Kidney (tissue), 22 donors: Measurements from ENCODE around the gene PRRC2B. TPM values are rescaled to one million over a fixed set of nuclear protein-coding genes. Genes with fewer than 3 reads are reported as not detected.
"Not testable (repeated sequence)": the region's sequence is repeated elsewhere in the genome, so short reads cannot be mapped to it uniquely, and the experiment has no call there.

Experiments used
- DNase-seq, 5 donors: peaks; one replicate each; pipeline ENCODE4 v3.0.0-alpha.2; 2013 to 2020
- FAIRE-seq: peaks from 2 replicates; lab custom pipeline; 2012; peaks lifted over from hg19 to GRCh38; lab: Jason Lieb, UNC
- H3K27ac ChIP-seq, 2 donors: one replicate each; pipeline ENCODE4 v1.7.0; 2013; ENCODE audit warnings: low read depth in 2 of 2, low read length in 2 of 2, inconsistent platforms in 1 of 2
- H3K27me3 ChIP-seq: one replicate; pipeline ENCODE4 v1.7.1; 2013; ENCODE audit warnings: low read length, inconsistent platforms; ENCODE audit not compliant: control insufficient read depth, insufficient read depth
- H3K36me3 ChIP-seq, 3 donors: one replicate each; pipeline versions ENCODE4 v1.7.0 to v1.7.1; 2013; ENCODE audit warnings: low read length in 3 of 3, control low read depth in 1 of 3, inconsistent platforms in 1 of 3; ENCODE audit not compliant: insufficient read depth in 3 of 3, control insufficient read depth in 2 of 3
- H3K4me1 ChIP-seq, 3 donors: one replicate each; pipeline versions ENCODE4 v1.7.0 to v1.7.1; 2013; ENCODE audit warnings: low read length in 3 of 3, inconsistent platforms in 1 of 3, low read depth in 1 of 3; ENCODE audit not compliant: control insufficient read depth in 2 of 3, insufficient read depth in 2 of 3
- H3K4me3 ChIP-seq, 3 donors: one replicate each; pipeline versions ENCODE4 v1.7.0 to v1.8.1; 2013; ENCODE audit warnings: low read length in 3 of 3, control low read depth in 1 of 3, inconsistent platforms in 1 of 3
- H3K9ac ChIP-seq, 3 donors: one replicate each; pipeline versions ENCODE4 v1.7.0 to v1.7.1; 2013; ENCODE audit warnings: low read length in 3 of 3, control low read depth in 1 of 3, inconsistent platforms in 1 of 3
- H3K9me3 ChIP-seq, 3 donors: one replicate each; pipeline versions ENCODE4 v1.7.0 to v1.7.1; 2013; ENCODE audit warnings: low read length in 3 of 3, control low read depth in 1 of 3, inconsistent platforms in 1 of 3; ENCODE audit not compliant: control insufficient read depth in 2 of 3, insufficient read depth in 1 of 3
- intact Hi-C: fragments of 100-400 bp; cut with DNase I; formaldehyde crosslinking; loops from one replicate; pipeline ENCODE4 v1.11.1; 2022
- long read RNA-seq, 10 donors: library from polyadenylated mRNA in 1 of 10; unstranded in 1 of 10; transcript quantifications; one replicate each; pipeline ENCODE4 v2.0.0 and lab custom pipeline, GENCODE V29; 2021 to 2026
- polyA plus RNA-seq: library from polyadenylated mRNA; stranded (reverse); fragments of 350-450 nt; fragmentation: Illumina TruSeq; extraction: RNeasy Lipid Tissue Mini Kit (QIAGEN cat#74804); gene quantifications from one replicate; pipeline ENCODE4 v1.2.3, GENCODE V29; 2014; ENCODE audit warnings: low read depth, low replicate concordance; ENCODE audit not compliant: insufficient read depth
- total RNA-seq: library from RNA; stranded (reverse); fragmentation: NEBNext Ultra II Directional; extraction: Animal tissue kit (Norgen Biotek cat#: 25700); gene quantifications from one replicate; pipeline ENCODE4 v1.2.1, GENCODE V29; 2021
- TF ChIP-seq, protein P1 (sequence below): IDR thresholded peaks from 3 replicates; pipeline ENCODE4 v1.5.1; 2012; ENCODE audit warnings: mild to moderate bottlenecking, moderate library complexity, borderline replicate concordance; ENCODE audit not compliant: insufficient read depth; ENCODE audit errors: extremely low read depth
- donor health status: control.
- donor health status: control.
- donor health status: control.
- donor health status: control.
- donor health status: control.
- donor health status: DM: yes; HTN: yes; CAD: no.
- donor health status: Normal renal cell carcinoma (clear cell type).

The PRRC2B gene
- total RNA-seq (227 TPM), polyA plus RNA-seq (37.4 TPM)
- long read RNA-seq, donor 1, full-length matches to known transcripts, result 5 of 18 reads
- long read RNA-seq, donor 1, partial matches to known transcripts, result 13 of 18 reads
- long read RNA-seq, donor 1, other reads (novel, unspliced or antisense), result 0 of 18 reads
- long read RNA-seq, donor 2, full-length matches to known transcripts, result 1 of 17 reads
- long read RNA-seq, donor 2, partial matches to known transcripts, result 16 of 17 reads
- long read RNA-seq, donor 2, other reads (novel, unspliced or antisense), result 0 of 17 reads
- long read RNA-seq, donor 3, full-length matches to known transcripts, result 4 of 18 reads
- long read RNA-seq, donor 3, partial matches to known transcripts, result 14 of 18 reads
- long read RNA-seq, donor 3, other reads (novel, unspliced or antisense), result 0 of 18 reads
- long read RNA-seq, donor 4, full-length matches to known transcripts, result 3 of 67 reads
- long read RNA-seq, donor 4, partial matches to known transcripts, result 64 of 67 reads
- long read RNA-seq, donor 4, other reads (novel, unspliced or antisense), result 0 of 67 reads
- long read RNA-seq, donor 5, partial matches to known transcripts, result 0 of 2 reads
- long read RNA-seq, donor 5, other reads (novel, unspliced or antisense), result 0 of 2 reads
- long read RNA-seq, donor 6, full-length matches to known transcripts, result 4 of 9 reads
- long read RNA-seq, donor 6, partial matches to known transcripts, result 5 of 9 reads
- long read RNA-seq, donor 6, other reads (novel, unspliced or antisense), result 0 of 9 reads
- long read RNA-seq, donor 7, full-length matches to known transcripts, result 4 of 75 reads
- long read RNA-seq, donor 7, partial matches to known transcripts, result 52 of 75 reads
- long read RNA-seq, donor 7, other reads (novel, unspliced or antisense), result 19 of 75 reads
- long read RNA-seq, donor 8, full-length matches to known transcripts, result 5 of 12 reads
- long read RNA-seq, donor 8, partial matches to known transcripts, result 7 of 12 reads
- long read RNA-seq, donor 8, other reads (novel, unspliced or antisense), result 0 of 12 reads
- long read RNA-seq, donor 9, full-length matches to known transcripts, result 5 of 10 reads
- long read RNA-seq, donor 9, partial matches to known transcripts, result 5 of 10 reads
- long read RNA-seq, donor 9, other reads (novel, unspliced or antisense), result 0 of 10 reads
- long read RNA-seq, donor 10, full-length matches to known transcripts, result 7 of 47 reads
- long read RNA-seq, donor 10, partial matches to known transcripts, result 40 of 47 reads
- long read RNA-seq, donor 10, other reads (novel, unspliced or antisense), result 0 of 47 reads

DNA sequence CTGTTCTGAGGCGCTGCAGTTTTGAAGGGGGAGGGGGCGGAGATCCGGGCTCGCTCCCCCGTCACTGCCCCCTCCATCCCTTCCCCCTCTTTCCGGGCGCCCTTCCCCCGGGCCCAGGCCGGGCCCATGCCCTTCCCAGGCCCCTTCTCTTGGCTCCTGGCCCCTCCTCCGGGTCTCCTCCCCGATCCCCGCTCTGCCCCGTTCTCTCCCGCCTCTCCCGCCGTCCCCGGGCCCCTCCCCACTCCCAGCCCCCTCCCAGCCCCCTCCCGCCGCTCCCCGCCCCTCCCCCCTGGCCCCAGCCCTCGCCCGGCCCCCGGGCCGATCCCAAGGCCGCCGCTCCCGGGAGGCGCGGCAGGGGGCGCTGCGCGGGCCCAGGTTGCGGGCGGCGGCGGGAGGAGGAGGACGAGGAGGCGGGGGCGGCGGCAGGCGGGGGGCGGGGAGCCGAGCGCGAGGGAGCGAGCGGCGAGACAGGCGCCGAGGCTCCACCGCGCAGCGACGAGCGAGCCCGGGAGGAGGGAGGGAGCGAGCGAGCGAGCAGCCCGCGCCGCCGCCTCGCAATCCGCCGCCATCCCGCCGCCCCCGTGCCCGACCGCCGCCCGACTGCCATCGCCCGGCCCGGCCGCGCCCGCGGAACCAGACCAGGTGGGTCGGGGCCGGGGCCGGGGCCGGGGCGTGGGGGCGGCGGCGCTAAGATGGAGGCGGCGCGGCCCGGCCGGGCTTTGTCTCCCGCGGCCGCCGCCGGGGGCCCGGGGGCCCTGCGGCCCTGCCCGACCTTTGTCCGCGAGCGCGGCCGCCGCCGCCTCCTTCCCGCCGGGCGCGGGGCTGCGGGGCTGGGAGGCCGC lies at the start of gene PRRC2B:
Gene PRRC2B, plus strand, starts transcription at position 465 of the 842 bp plus-strand sequence. CDS start 36,059 bp downstream, outside the sequence.
- H3K4me3 ChIP-seq, result peak within 1 kb of the TSS; percentile 56 to 74 (median 62)
- DNase-seq (peak; percentile 91 to 96 (median 96)), FAIRE-seq (no peak)
- TF ChIP-seq, protein P1, sequence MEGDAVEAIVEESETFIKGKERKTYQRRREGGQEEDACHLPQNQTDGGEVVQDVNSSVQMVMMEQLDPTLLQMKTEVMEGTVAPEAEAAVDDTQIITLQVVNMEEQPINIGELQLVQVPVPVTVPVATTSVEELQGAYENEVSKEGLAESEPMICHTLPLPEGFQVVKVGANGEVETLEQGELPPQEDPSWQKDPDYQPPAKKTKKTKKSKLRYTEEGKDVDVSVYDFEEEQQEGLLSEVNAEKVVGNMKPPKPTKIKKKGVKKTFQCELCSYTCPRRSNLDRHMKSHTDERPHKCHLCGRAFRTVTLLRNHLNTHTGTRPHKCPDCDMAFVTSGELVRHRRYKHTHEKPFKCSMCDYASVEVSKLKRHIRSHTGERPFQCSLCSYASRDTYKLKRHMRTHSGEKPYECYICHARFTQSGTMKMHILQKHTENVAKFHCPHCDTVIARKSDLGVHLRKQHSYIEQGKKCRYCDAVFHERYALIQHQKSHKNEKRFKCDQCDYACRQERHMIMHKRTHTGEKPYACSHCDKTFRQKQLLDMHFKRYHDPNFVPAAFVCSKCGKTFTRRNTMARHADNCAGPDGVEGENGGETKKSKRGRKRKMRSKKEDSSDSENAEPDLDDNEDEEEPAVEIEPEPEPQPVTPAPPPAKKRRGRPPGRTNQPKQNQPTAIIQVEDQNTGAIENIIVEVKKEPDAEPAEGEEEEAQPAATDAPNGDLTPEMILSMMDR, result peak; percentile 49
- peak within 1 kb of the TSS; percentile 82 to 95 for H3K27ac ChIP-seq
- peaks cover 16 to 35% (median 34%) of the 10 kb centered on the region in 3 donors for H3K4me1 ChIP-seq
- no peaks in the 10 kb centered on the region for H3K9me3 ChIP-seq
- H3K27me3 ChIP-seq, result no peaks in the 10 kb centered on the region
- intact Hi-C loops, result no loop called here
- H3K9ac ChIP-seq, result peak within 1 kb of the TSS; percentile 46 to 86 (median 47)
- H3K36me3 ChIP-seq, result no peaks in the 10 kb centered on the region

DNA sequence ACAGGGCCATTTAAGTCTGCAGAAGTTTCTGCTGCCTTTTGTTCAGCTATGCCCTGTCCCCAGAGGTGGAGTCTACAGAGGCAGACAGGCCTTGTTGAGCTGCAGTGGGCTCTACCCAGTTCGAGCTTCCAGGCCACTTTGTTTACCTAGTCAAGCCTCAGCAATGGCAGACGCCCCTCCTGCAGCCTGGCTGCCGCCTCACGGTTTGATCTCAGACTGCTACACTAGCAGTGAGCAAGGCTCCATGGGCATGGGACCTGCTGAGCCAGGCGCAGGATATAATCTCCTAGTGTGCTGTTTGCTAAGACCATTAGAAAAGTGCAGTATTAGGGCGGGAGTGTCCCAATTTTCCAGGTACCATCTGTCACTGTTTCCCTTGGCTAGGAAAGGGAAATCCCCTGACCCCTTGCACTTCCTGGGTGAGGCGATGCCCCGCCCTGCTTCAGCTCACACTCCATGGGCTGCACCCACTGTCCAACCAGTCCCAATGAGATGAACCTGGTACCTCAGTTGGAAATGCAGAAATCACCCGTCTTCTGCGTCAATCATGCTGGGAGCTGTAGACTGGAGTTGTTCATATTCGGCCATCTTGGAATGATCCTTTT lies 48.9 kb upstream of the PRRC2B start:
- H3K36me3 ChIP-seq, H3K27ac ChIP-seq, H3K4me1 ChIP-seq, H3K27me3 ChIP-seq, FAIRE-seq, H3K9ac ChIP-seq, H3K4me3 ChIP-seq, intact Hi-C loops, H3K9me3 ChIP-seq: not testable (repeated sequence)
- peak in 1 of 5 donors; percentile 33 for DNase-seq

DNA sequence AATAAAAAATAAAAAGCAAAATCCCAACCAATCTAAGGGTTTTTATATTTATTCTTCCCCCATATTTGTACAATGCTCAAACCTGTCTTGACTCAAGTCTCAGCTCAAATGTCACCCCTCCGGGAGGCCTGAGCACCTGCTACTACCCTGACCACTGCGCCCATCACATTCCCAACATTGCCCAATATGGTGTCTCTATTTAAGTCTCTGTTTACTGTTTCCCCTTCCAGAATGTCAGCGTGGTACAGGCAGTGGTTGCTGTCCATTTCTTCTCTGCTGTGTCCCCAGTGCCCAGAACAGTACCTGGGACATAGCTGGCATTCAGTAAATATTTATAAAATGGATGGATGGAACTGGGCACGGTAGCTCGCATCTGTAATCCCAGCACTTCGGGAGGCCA lies 47.3 kb upstream of the PRRC2B start:
- TF ChIP-seq, protein P1, result no peak
- intact Hi-C loops, result no loop called here
- Histone ChIP-seq H3K27me3 (no peaks in the 10 kb centered on the region), H3K4me1 (peaks cover 0 to 8% (median 0%) of the 10 kb centered on the region in 3 donors), H3K27ac (no peak overlapping the region), H3K9ac (no peak overlapping the region), H3K36me3 (no peaks in the 10 kb centered on the region), H3K4me3 (no peak overlapping the region), H3K9me3 (no peaks in the 10 kb centered on the region)
- DNase-seq (peak in 2 of 5 donors; percentile 10 to 11), FAIRE-seq (no peak)
